HG02623 (cell line): ENCODE results near the gene COL12A1.
A peak's percentile ranks its signal among the peaks of the same experiment; 100 is the strongest.

Source experiments
- ATAC-seq: cut with Tn5 transposase; IDR thresholded peaks from one replicate; pipeline ENCODE4 v1.9.1; 2021; ENCODE audit warnings: moderate library complexity; ENCODE audit not compliant: unreplicated experiment

COL12A1 gene

GRCh38 chr6:75205776-75206575, at the start of gene COL12A1:
Gene COL12A1, minus strand, starts transcription at chr6:75206053. Its CDS starts 3,261 bp downstream, at chr6:75202792.
- no peak for ATAC-seq

- ATAC-seq: no peak
Measured at GRCh38 chr6:75250552-75250951, 44.7 kb upstream of the COL12A1 start.

- ATAC-seq: no peak
Measured at GRCh38 chr6:75249837-75250236, 44.0 kb upstream of the COL12A1 start.

GRCh38 chr6:75246386-75246785, 40.5 kb upstream of the COL12A1 start:
- ATAC-seq: no peak

- ATAC-seq: no peak
Measured at GRCh38 chr6:75244063-75244584, 38.3 kb upstream of the COL12A1 start.

GRCh38 chr6:75243333-75244062, 37.6 kb upstream of the COL12A1 start, which contains the start of gene COX7A2:
Gene COX7A2, minus strand, starts transcription at chr6:75243801. Its CDS starts 67 bp downstream, at chr6:75243734.
- peak; percentile 97 for ATAC-seq

GRCh38 chr6:75236630-75237029, 30.8 kb upstream of the COL12A1 start:
- no peak for ATAC-seq

GRCh38 chr6:75235271-75235670, 29.4 kb upstream of the COL12A1 start:
- no peak for ATAC-seq

- ATAC-seq: no peak
Measured at GRCh38 chr6:75234126-75234865, 28.4 kb upstream of the COL12A1 start.

GRCh38 chr6:75233092-75233615, 27.3 kb upstream of the COL12A1 start:
- ATAC-seq: no peak

GRCh38 chr6:75230484-75231325, 24.9 kb upstream of the COL12A1 start:
- ATAC-seq: no peak

- ATAC-seq: no peak
Measured at GRCh38 chr6:75224303-75224926, 18.6 kb upstream of the COL12A1 start.

GRCh38 chr6:75223428-75223827, 17.6 kb upstream of the COL12A1 start:
- no peak for ATAC-seq

- no peak for ATAC-seq
Measured at GRCh38 chr6:75222261-75222660, 16.4 kb upstream of the COL12A1 start.

- no peak for ATAC-seq
Measured at GRCh38 chr6:75221116-75221515, 15.3 kb upstream of the COL12A1 start.

- no peak for ATAC-seq
Measured at GRCh38 chr6:75220357-75220756, 14.5 kb upstream of the COL12A1 start.

GRCh38 chr6:75219263-75219662, 13.4 kb upstream of the COL12A1 start:
- ATAC-seq: no peak

GRCh38 chr6:75217193-75217592, 11.3 kb upstream of the COL12A1 start:
- no peak for ATAC-seq

- ATAC-seq: no peak
Measured at GRCh38 chr6:75215291-75215690, 9.4 kb upstream of the COL12A1 start.

- no peak for ATAC-seq
Measured at GRCh38 chr6:75213732-75214131, 7.9 kb upstream of the COL12A1 start.
